PFSK-1 (cell line): Measurements from ENCODE around the gene MAML1.
A peak's percentile ranks its signal among the peaks of the same experiment; 100 is the strongest.

Source experiments
- POLR2AphosphoS5 ChIP-seq: IDR thresholded peaks from 2 replicates; pipeline ENCODE4 v1.6.1; 2012; ENCODE audit warnings: low read depth, mild to moderate bottlenecking, control low read depth, low read length, moderate library complexity
- REST ChIP-seq, 2 experiments: IDR thresholded peaks; 2 replicates each; pipeline versions ENCODE4 v1.6.1 to v1.8.0; 2011 to 2012; ENCODE audit warnings: low read depth in 2 of 2, low read length in 2 of 2, control low read depth in 1 of 2, inconsistent platforms in 1 of 2, mild to moderate bottlenecking in 1 of 2, moderate library complexity in 1 of 2; ENCODE audit not compliant: insufficient read depth in 1 of 2
- SIN3A ChIP-seq: IDR thresholded peaks from 2 replicates; pipeline ENCODE4 v1.6.1; 2012; ENCODE audit warnings: mild to moderate bottlenecking, low read length, moderate library complexity, borderline replicate concordance; ENCODE audit not compliant: insufficient read depth

GRCh38 chr5:179732412-179732917, at the start of gene MAML1:
- TF ChIP-seq SIN3A = no peak; the same call in 1 of the 2 replicates
- no peak for TF ChIP-seq REST (IDR thresholded peaks at IDR 0.05; ENCODE audit: insufficient read depth in 1 of 2, low read depth in 2 of 2, low read length in 2 of 2)
- TF ChIP-seq POLR2AphosphoS5 = peak; percentile 56
